GM12878 (cell line): ENCODE measurements around the gene PRR3. TPM values are rescaled to one million over a fixed set of nuclear protein-coding genes. Genes with fewer than 3 reads are reported as not detected.

Source experiments
- ATAC-seq: fragments of 200-7000 bp; cut with Tn5 transposase; 3 replicates; pipeline ENCODE4 v1.9.1; 2020; ENCODE audit warnings: mild to moderate bottlenecking, moderate library complexity
- BruUV-seq: library from RNA; stranded (reverse); fragments of 400-500 nt; replicated peaks from 2 replicates; lab custom pipeline; 2021; lab: Mats Ljungman, UMichigan
- CTCF ChIA-PET: fragments of 300-600 bp; sonication (Branson Sonifier 250); formaldehyde crosslinking; extraction: SDS; loops from one replicate; lab custom pipeline; 2021; ENCODE audit warnings: inconsistent platforms; lab: Yijun Ruan, JAX
- POLR2A ChIA-PET: fragments of 350-600 bp; formaldehyde crosslinking; extraction: SDS; loops from one replicate; lab custom pipeline; 2021; ENCODE audit warnings: inconsistent platforms; lab: Charles Lee
- RAD21 ChIA-PET: fragments of 300-600 bp; sonication (Branson Sonifier 250); formaldehyde crosslinking; loops from one replicate; lab custom pipeline; 2023; ENCODE audit warnings: antibody characterized with exemption; ENCODE audit not compliant: unreplicated experiment; lab: Charles Lee
- SMC1A ChIA-PET: fragments of 300-600 bp; sonication (Branson Sonifier 250); formaldehyde crosslinking; loops from one replicate; lab custom pipeline; 2023; ENCODE audit not compliant: unreplicated experiment, uncharacterized antibody; lab: Charles Lee
- DNase-seq: peaks from one replicate; pipeline ENCODE4 v3.0.0-alpha.2; 2011; ENCODE audit warnings: low read depth, low spot score
- FAIRE-seq: peaks from 3 replicates; lab custom pipeline; 2011; peaks lifted over from hg19 to GRCh38; lab: Jason Lieb, UNC
- H2AFZ ChIP-seq: 2 replicates; pipeline ENCODE4 v1.6.0; 2011; ENCODE audit warnings: low read depth, low read length, control low read depth; ENCODE audit not compliant: control insufficient read depth
- H3K27ac ChIP-seq: 2 replicates; pipeline ENCODE4 v1.5.1; 2011; ENCODE audit warnings: control low read depth; ENCODE audit not compliant: control insufficient read depth, insufficient read depth
- H3K27me3 ChIP-seq, 2 experiments: replicated peaks in 1 of 2; 2 replicates each; pipeline versions ENCODE4 v1.6.0 to v1.6.1; 2011; ENCODE audit warnings: low read length in 1 of 2; ENCODE audit not compliant: control insufficient read depth in 2 of 2, insufficient read depth in 2 of 2
- H3K36me3 ChIP-seq, 2 experiments: 2 replicates each; pipeline ENCODE4 v1.5.1; 2011; ENCODE audit warnings: low read length in 1 of 2; ENCODE audit not compliant: control insufficient read depth in 2 of 2, insufficient read depth in 2 of 2
- H3K4me1 ChIP-seq: 2 replicates; pipeline ENCODE4 v1.6.1; 2011; ENCODE audit warnings: mild to moderate bottlenecking, low read length, moderate library complexity, mixed read lengths; ENCODE audit not compliant: control insufficient read depth, insufficient read depth
- H3K4me2 ChIP-seq: 2 replicates; pipeline ENCODE4 v1.6.0; 2011; ENCODE audit warnings: control low read depth; ENCODE audit not compliant: control insufficient read depth, insufficient read depth
- H3K4me3 ChIP-seq: fragments of 200-600 bp; sonication (generic); 2 replicates; pipeline ENCODE4 v1.5.1; 2016
- H3K79me2 ChIP-seq: 2 replicates; pipeline ENCODE4 v1.6.0; 2011; ENCODE audit warnings: low read length; ENCODE audit not compliant: control insufficient read depth, insufficient read depth
- H3K9ac ChIP-seq: 2 replicates; pipeline ENCODE4 v1.8.0; 2011; ENCODE audit warnings: low read length, control low read depth, mixed read lengths; ENCODE audit not compliant: control insufficient read depth, insufficient read depth
- H3K9me3 ChIP-seq: replicated peaks from 3 replicates; pipeline ENCODE4 v1.5.1; 2011; ENCODE audit warnings: mild to moderate bottlenecking, low read length; ENCODE audit not compliant: control insufficient read depth, insufficient read depth
- H4K20me1 ChIP-seq: 2 replicates; pipeline ENCODE4 v1.6.0; 2011; ENCODE audit not compliant: control insufficient read depth, insufficient read depth
- CHD1 ChIP-seq: IDR thresholded peaks from 2 replicates; pipeline ENCODE4 v1.6.1; 2012; ENCODE audit warnings: low read depth, low read length, improper control_type of control experiment
- ETV6 ChIP-seq, 2 experiments: fragments of 450-650 bp in 1 of 2; IDR thresholded peaks in 1 of 2; conservative IDR thresholded peaks in 1 of 2; 2 replicates each; pipeline ENCODE4 v1.6.1; 2014; ENCODE audit warnings: antibody characterized with exemption in 1 of 2, borderline replicate concordance in 1 of 2, low read depth in 1 of 2, mild to moderate bottlenecking in 1 of 2, moderate library complexity in 1 of 2
- IRF4 ChIP-seq: IDR thresholded peaks from 2 replicates; pipeline ENCODE4 v1.6.1; 2011; ENCODE audit warnings: low read depth, low read length
- MEF2B ChIP-seq: fragments of 450-650 bp; IDR thresholded peaks from 2 replicates; pipeline ENCODE4 v1.6.1; 2018; ENCODE audit warnings: mild to moderate bottlenecking, moderate library complexity; ENCODE audit not compliant: partially characterized antibody, poor library complexity, severe bottlenecking
- MTA2 ChIP-seq: fragments of 450-650 bp; IDR thresholded peaks from 2 replicates; pipeline ENCODE4 v1.6.1; 2016; ENCODE audit warnings: low read depth, mild to moderate bottlenecking, moderate library complexity
- PAX8 ChIP-seq: fragments of 450-650 bp; IDR thresholded peaks from 2 replicates; pipeline ENCODE4 v1.6.1; 2017; ENCODE audit warnings: mild to moderate bottlenecking, moderate library complexity
- ZBTB11 ChIP-seq: fragments of 450-650 bp; formaldehyde crosslinking; IDR thresholded peaks from 2 replicates; pipeline ENCODE4 v1.5.0; 2022; ENCODE audit warnings: mild to moderate bottlenecking, missing genetic modification characterization
- WGBS: methylation state at CpG from one replicate; pipeline ENCODE4 v1.1.6; 2016; ENCODE audit warnings: low lambda C conversion rate; ENCODE audit not compliant: insufficient replicate concordance, insufficient coverage; ENCODE audit errors: missing lambda C conversion rate; 5-methylcytosine and 5-hydroxymethylcytosine counted together
- in situ Hi-C: fragments of 300-500 bp; cut with MboI; formaldehyde crosslinking; loops from 9 replicates; pipeline ENCODE4 v1.14.3; 2018; ENCODE audit warnings: mixed read lengths
- intact Hi-C: fragments of 100-400 bp; cut with micrococcal nuclease; formaldehyde crosslinking; loops from one replicate; pipeline ENCODE4 v1.14.2; 2022; ENCODE audit not compliant: unreplicated experiment
- polyA plus RNA-seq, 11 experiments: library from polyadenylated mRNA; depleted of rRNA in 4 of 11; unstranded in 6 of 11; stranded (reverse) in 5 of 11; fragments of >200 nt; fragmentation: Nextera tagmentation in 4 of 11; fragmentation: Illumina TruSeq in 1 of 11; extraction: Ambion mirVana in 4 of 11; extraction: Trizol in 1 of 11; gene quantifications; 1 replicate in 1 of 11; 2 replicates in 10 of 11; pipeline versions ENCODE4 v1.2.1 to v1.2.3, GENCODE V29; 2011 to 2016; ENCODE audit warnings: inconsistent platforms in 2 of 11, missing spikeins in 2 of 11, low read depth in 1 of 11
- total RNA-seq, 4 experiments: library from RNA; depleted of rRNA in 3 of 4; stranded (reverse); fragments of >200 nt in 3 of 4; fragmentation: Illumina TruSeq in 1 of 4; extraction: Trizol in 1 of 4; gene quantifications; 2 replicates each; pipeline versions ENCODE4 v1.2.1 to v1.2.3, GENCODE V29; 2013 to 2021

The PRR3 gene
- total and polyA plus RNA-seq, 10 of the 15 experiments (the other 5 are each of a cell fraction or from before 2014, with no cell fraction given): 14.0 to 38.2 (median 20.5) TPM

- in situ Hi-C loops: no loop called here
- H3K79me2 ChIP-seq: no peaks in the 10 kb centered on the region
- H3K36me3 ChIP-seq: no peaks in the 10 kb centered on the region
- H3K9me3 ChIP-seq: no peaks in the 10 kb centered on the region
- TF ChIP-seq MTA2 (no peak), ZBTB11 (CRISPR knock-in tag) (no peak), ETV6 (conservative IDR thresholded peaks at IDR 0.05 in 1 of 2, IDR thresholded peaks at IDR 0.05 in 1 of 2; ENCODE audit: borderline replicate concordance in 1 of 2, low read depth in 1 of 2) (no peak), MEF2B (no peak), CHD1 (no peak), IRF4 (no peak), PAX8 (no peak)
- RAD21 ChIA-PET: interaction anchor here (0.5 to 3.4 kb wide), 3 partner anchors 14 to 22 kb away, joined by 3 to 30 read pairs (median 3); no protein-coding TSS in a partner anchor
- POLR2A ChIA-PET: interaction anchor here (0.5 to 2.9 kb wide), 7 partner anchors 10 to 60 kb away, joined by 4 to 16 read pairs (median 5); partner anchors contain the start of gene ABCF1
- intact Hi-C loops: no loop called here
- FAIRE-seq (no peak), DNase-seq (no peak), ATAC-seq (no peak)
- WGBS: 52% methylated on average over 5 of the region's 5 CpGs
- SMC1A ChIA-PET: interaction anchor here (0.8 to 5.1 kb wide), 4 partner anchors 10 to 19 kb away, joined by 3 to 71 read pairs (median 10); no protein-coding TSS in a partner anchor
- no peak overlapping the region for H3K4me3 ChIP-seq
- H3K4me1 ChIP-seq: peaks cover 53% of the 10 kb centered on the region
- no peaks in the 10 kb centered on the region for H4K20me1 ChIP-seq
- BruUV-seq: no TSS peak
- no peak overlapping the region for H3K9ac ChIP-seq
- CTCF ChIA-PET: interaction anchor here (0.8 to 3.7 kb wide), 11 partner anchors 9 to 86 kb away, joined by 3 to 23 read pairs (median 6); no protein-coding TSS in a partner anchor
- peak overlapping the region; percentile 23 for H3K27ac ChIP-seq
- H2AFZ ChIP-seq: peak overlapping the region; percentile 22
- H3K27me3 ChIP-seq: no peaks in the 10 kb centered on the region
- no peak overlapping the region for H3K4me2 ChIP-seq
These were observed 45.9 kb upstream of the PRR3 start for GRCh38 chr6:30511169-30511546.
